DOHH2 (cell line): Measurements from ENCODE around the gene DNAH14.

Source experiments
- H3F3A ChIP-seq: fragments of 200-600 bp; sonication (generic), shearing (Covaris generic); 2 replicates; pipeline ENCODE4 v1.6.0; 2016; ENCODE audit warnings: antibody characterized with exemption, mild to moderate bottlenecking; ENCODE audit not compliant: control insufficient read depth, insufficient read depth
- H3K27ac ChIP-seq: fragments of 200-600 bp; sonication (generic); 2 replicates; pipeline ENCODE4 v1.5.1; 2014; ENCODE audit warnings: low read depth, mild to moderate bottlenecking, low read length, moderate library complexity
- H3K27me3 ChIP-seq: fragments of 200-600 bp; sonication (generic); 2 replicates; pipeline ENCODE4 v1.6.1; 2014; ENCODE audit warnings: mild to moderate bottlenecking, low read length, mixed read lengths; ENCODE audit not compliant: control insufficient read depth
- H3K36me3 ChIP-seq: fragments of 200-600 bp; sonication (generic); 2 replicates; pipeline ENCODE4 v1.6.1; 2014; ENCODE audit warnings: mild to moderate bottlenecking, low read length, moderate library complexity, mixed read lengths; ENCODE audit not compliant: control insufficient read depth
- H3K4me1 ChIP-seq: fragments of 200-600 bp; sonication (generic); 2 replicates; pipeline ENCODE4 v1.6.1; 2014; ENCODE audit warnings: mild to moderate bottlenecking, low read length, mixed read lengths; ENCODE audit not compliant: control insufficient read depth
- H3K4me2 ChIP-seq: fragments of 200-600 bp; sonication (generic); 2 replicates; pipeline ENCODE4 v1.6.0; 2014; ENCODE audit warnings: mild to moderate bottlenecking, low read length, moderate library complexity
- H3K4me3 ChIP-seq: fragments of 200-600 bp; sonication (generic); 2 replicates; pipeline ENCODE4 v1.5.1; 2014; ENCODE audit warnings: mild to moderate bottlenecking, low read length, mixed read lengths
- H3K79me2 ChIP-seq: fragments of 200-600 bp; sonication (generic); 2 replicates; pipeline ENCODE4 v1.6.1; 2014; ENCODE audit warnings: mild to moderate bottlenecking, low read length, mixed read lengths; ENCODE audit not compliant: control insufficient read depth
- H3K9me2 ChIP-seq: fragments of 200-600 bp; sonication (generic); replicated peaks from 2 replicates; pipeline ENCODE4 v1.6.1; 2014; ENCODE audit warnings: mild to moderate bottlenecking, low read length, mixed read lengths; ENCODE audit not compliant: control insufficient read depth
- H3K9me3 ChIP-seq: fragments of 200-600 bp; sonication (generic); 2 replicates; pipeline ENCODE4 v1.6.1; 2014; ENCODE audit warnings: antibody characterized with exemption, low read length, mixed read lengths; ENCODE audit not compliant: control insufficient read depth, insufficient read depth
- H4K20me1 ChIP-seq: fragments of 200-600 bp; sonication (generic); 2 replicates; pipeline ENCODE4 v1.6.0; 2014; ENCODE audit warnings: low read depth, mild to moderate bottlenecking, antibody characterized with exemption, low read length, moderate library complexity; ENCODE audit not compliant: control insufficient read depth, insufficient read depth
- CTCF ChIP-seq: fragments of 200-600 bp; sonication (generic); IDR thresholded peaks from one replicate; pipeline ENCODE4 v1.5.1; 2014; ENCODE audit warnings: antibody characterized with exemption, mild to moderate bottlenecking, low read depth, low read length; ENCODE audit not compliant: poor library complexity, severe bottlenecking
- EZH2phosphoT487 ChIP-seq: fragments of 200-600 bp; sonication (generic); IDR thresholded peaks from 2 replicates; pipeline ENCODE4 v1.6.1; 2017; ENCODE audit warnings: borderline replicate concordance, mild to moderate bottlenecking, antibody characterized with exemption, low read length, moderate library complexity, mixed read lengths

DNAH14 gene

GRCh38 chr1:225191199-225191753 lies 261.8 kb downstream of the DNAH14 start:
- Histone ChIP-seq H3K9me2 (no peaks in the 10 kb centered on the region; the same call in 1 of the 2 replicates), H3K36me3 (no peaks in the 10 kb centered on the region), H3K27me3 (no peaks in the 10 kb centered on the region), H4K20me1 (no peaks in the 10 kb centered on the region), H3K79me2 (no peaks in the 10 kb centered on the region), H3K9me3 (no peaks in the 10 kb centered on the region), H3F3A (no peaks in the 10 kb centered on the region), H3K4me3 (no peak overlapping the region), H3K4me1 (no peaks in the 10 kb centered on the region), H3K4me2 (no peak overlapping the region), H3K27ac (no peak overlapping the region)
- no peak for TF ChIP-seq EZH2phosphoT487
- TF ChIP-seq CTCF = no peak

GRCh38 chr1:225201447-225201846 lies 272.0 kb downstream of the DNAH14 start:
- H3F3A ChIP-seq = no peaks in the 10 kb centered on the region
- H3K79me2 ChIP-seq = no peaks in the 10 kb centered on the region

GRCh38 chr1:225207791-225208190 lies 278.3 kb downstream of the DNAH14 start:
- Histone ChIP-seq H4K20me1 (no peaks in the 10 kb centered on the region), H3K4me2 (no peak overlapping the region), H3K9me3 (no peaks in the 10 kb centered on the region), H3K27ac (no peak overlapping the region), H3K4me1 (no peaks in the 10 kb centered on the region), H3K9me2 (no peaks in the 10 kb centered on the region), H3K36me3 (no peaks in the 10 kb centered on the region), H3F3A (no peaks in the 10 kb centered on the region), H3K79me2 (no peaks in the 10 kb centered on the region), H3K4me3 (no peak overlapping the region), H3K27me3 (no peaks in the 10 kb centered on the region)
- TF ChIP-seq EZH2phosphoT487 (no peak), CTCF (no peak)

More at GRCh38 chr1:225201447-225201846, 272.0 kb downstream of the DNAH14 start:
- TF ChIP-seq CTCF = no peak
- TF ChIP-seq EZH2phosphoT487 = no peak
- no peak overlapping the region for H3K4me2 ChIP-seq
- H3K4me1 ChIP-seq = no peaks in the 10 kb centered on the region
- H4K20me1 ChIP-seq = no peaks in the 10 kb centered on the region
- no peaks in the 10 kb centered on the region for H3K9me3 ChIP-seq
- H3K27ac ChIP-seq = no peak overlapping the region
- H3K4me3 ChIP-seq = no peak overlapping the region
- no peaks in the 10 kb centered on the region for H3K36me3 ChIP-seq
- H3K27me3 ChIP-seq = no peaks in the 10 kb centered on the region
- no peaks in the 10 kb centered on the region for H3K9me2 ChIP-seq
